ENCODE measurements around the gene TBCK.

- TF ChIP-seq CTCF (IDR thresholded peaks at IDR 0.05), result no peak
- no peak for TF ChIP-seq POLR2A (IDR thresholded peaks at IDR 0.05)
Measured at GRCh38 chr4:106116025-106116424, 200.0 kb downstream of the TBCK start.

Data from suprapubic skin (tissue), 3 donors.